ENCODE results near the gene CACNA1H.
"Not testable (repeated sequence)": the region's sequence is repeated elsewhere in the genome, so short reads cannot be mapped to it uniquely, and the experiment has no call there.

DNA sequence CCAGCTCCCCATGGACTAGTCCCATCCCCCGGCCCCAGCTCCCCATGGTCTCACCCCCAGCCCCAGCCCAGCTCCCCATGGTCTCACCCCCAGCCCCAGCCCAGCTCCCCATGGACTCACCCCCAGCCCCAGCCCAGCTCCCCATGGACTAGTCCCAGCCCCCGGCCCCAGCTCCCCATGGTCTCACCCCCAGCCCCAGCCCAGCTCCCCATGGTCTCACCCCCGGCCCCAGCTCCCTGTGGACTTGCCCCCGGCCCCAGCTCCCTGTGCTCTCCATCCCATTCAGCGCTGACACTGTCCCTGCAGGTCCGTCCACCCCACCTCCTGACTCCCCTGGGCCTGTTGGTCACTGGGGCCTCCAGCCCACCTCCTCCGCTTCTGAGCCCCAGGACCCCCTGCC is 78.4 kb downstream of the CACNA1H start:
- TF ChIP-seq, protein P1, sequence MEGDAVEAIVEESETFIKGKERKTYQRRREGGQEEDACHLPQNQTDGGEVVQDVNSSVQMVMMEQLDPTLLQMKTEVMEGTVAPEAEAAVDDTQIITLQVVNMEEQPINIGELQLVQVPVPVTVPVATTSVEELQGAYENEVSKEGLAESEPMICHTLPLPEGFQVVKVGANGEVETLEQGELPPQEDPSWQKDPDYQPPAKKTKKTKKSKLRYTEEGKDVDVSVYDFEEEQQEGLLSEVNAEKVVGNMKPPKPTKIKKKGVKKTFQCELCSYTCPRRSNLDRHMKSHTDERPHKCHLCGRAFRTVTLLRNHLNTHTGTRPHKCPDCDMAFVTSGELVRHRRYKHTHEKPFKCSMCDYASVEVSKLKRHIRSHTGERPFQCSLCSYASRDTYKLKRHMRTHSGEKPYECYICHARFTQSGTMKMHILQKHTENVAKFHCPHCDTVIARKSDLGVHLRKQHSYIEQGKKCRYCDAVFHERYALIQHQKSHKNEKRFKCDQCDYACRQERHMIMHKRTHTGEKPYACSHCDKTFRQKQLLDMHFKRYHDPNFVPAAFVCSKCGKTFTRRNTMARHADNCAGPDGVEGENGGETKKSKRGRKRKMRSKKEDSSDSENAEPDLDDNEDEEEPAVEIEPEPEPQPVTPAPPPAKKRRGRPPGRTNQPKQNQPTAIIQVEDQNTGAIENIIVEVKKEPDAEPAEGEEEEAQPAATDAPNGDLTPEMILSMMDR (conservative IDR thresholded peaks at IDR 0.05; ENCODE audit: low read depth, low read length), result not testable (repeated sequence)
- TF ChIP-seq EZH2 (IDR thresholded peaks at IDR 0.05; ENCODE audit: borderline replicate concordance, low read depth, low read length, poor library complexity, severe bottlenecking), result not testable (repeated sequence)

Measured in A673 (cell line).